H54 (cell line): Measurements from ENCODE around the gene ARHGEF11.

Source experiments
- DNase-seq: peaks from one replicate; pipeline ENCODE4 v3.0.0; 2011; ENCODE audit warnings: low spot score, mixed read lengths; ENCODE audit not compliant: insufficient read length
- FAIRE-seq: peaks from 3 replicates; lab custom pipeline; 2011; peaks lifted over from hg19 to GRCh38; lab: Jason Lieb, UNC
- POLR2A ChIP-seq: IDR thresholded peaks from 2 replicates; pipeline ENCODE4 v1.6.1; 2011; ENCODE audit warnings: low read depth, mild to moderate bottlenecking, low read length

The ARHGEF11 gene

GRCh38 chr1:156999596-157000320 lies 45.8 kb downstream of the ARHGEF11 start:
- FAIRE-seq: no peak
- no peak for DNase-seq
- TF ChIP-seq POLR2A: no peak

- TF ChIP-seq POLR2A: no peak
- no peak for DNase-seq
- FAIRE-seq: no peak
Measured at GRCh38 chr1:156998840-156999500, 46.6 kb downstream of the ARHGEF11 start.

DNA sequence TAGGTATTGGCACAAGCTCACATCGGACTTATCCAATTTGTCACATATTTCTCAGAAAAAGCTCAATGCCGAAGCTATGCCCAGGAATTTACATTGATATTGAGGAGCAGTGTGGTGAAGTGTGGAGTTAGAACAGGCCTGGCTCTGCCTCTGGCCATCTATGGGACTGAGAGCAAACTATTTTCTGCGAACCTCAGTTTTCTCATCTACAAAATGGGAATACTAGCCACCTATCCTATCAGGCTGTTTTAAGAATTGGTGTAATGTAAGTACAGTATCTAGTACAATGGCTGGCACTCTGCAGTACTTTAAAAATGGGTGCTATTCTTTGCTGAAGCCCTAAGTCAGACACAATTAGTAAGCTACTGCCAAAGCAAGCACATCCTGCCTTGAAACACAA lies 47.2 kb downstream of the ARHGEF11 start:
- DNase-seq (no peak), FAIRE-seq (no peak)
- TF ChIP-seq POLR2A: no peak

DNA sequence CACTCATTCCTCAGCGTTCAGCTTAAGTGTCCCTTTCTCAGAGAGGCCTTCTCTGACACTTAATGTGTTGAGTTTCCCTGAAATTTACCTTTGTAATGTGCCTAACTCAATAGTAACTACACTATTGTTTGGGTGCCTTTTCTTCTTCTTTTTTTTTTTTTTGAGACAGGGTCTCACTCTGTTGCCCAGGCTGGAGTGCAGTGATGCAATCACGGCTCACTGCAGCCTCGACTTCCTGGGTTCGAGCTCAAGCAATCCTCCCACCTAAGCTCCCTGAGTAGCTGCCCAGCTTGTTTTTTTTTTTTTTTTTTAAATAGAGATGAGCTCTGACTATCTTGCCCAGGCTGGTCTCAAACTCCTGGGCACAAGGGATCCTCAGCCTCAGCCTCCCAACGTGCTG lies 50.1 kb downstream of the ARHGEF11 start:
- DNase-seq (no peak), FAIRE-seq (no peak)
- no peak for TF ChIP-seq POLR2A

- TF ChIP-seq POLR2A: no peak
- DNase-seq (no peak), FAIRE-seq (no peak)
Measured at GRCh38 chr1:156994277-156994676, 51.3 kb downstream of the ARHGEF11 start.

- FAIRE-seq (no peak), DNase-seq (no peak)
- no peak for TF ChIP-seq POLR2A
Measured at GRCh38 chr1:156993426-156994147, 52.0 kb downstream of the ARHGEF11 start.

DNA sequence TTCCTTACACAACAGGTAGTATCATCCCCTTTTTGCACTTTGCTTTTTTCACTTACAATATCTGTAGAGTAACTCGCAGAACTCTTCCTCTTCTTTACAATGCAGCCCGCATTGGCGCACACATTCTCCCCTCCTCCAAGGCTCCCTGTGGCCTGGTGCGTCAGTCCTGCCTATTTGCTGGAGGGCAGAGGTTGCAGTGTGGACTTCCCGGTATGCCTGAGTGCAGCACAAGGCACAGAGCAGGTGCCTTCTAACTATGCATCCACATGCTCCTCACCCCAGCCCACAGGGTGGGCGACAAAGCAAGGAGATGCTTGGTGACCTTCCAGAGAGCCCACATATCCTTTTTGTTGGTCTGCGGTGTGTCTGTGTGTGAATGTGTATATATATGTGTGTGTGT lies 53.3 kb downstream of the ARHGEF11 start:
- TF ChIP-seq POLR2A: no peak
- FAIRE-seq (no peak), DNase-seq (no peak)

DNA sequence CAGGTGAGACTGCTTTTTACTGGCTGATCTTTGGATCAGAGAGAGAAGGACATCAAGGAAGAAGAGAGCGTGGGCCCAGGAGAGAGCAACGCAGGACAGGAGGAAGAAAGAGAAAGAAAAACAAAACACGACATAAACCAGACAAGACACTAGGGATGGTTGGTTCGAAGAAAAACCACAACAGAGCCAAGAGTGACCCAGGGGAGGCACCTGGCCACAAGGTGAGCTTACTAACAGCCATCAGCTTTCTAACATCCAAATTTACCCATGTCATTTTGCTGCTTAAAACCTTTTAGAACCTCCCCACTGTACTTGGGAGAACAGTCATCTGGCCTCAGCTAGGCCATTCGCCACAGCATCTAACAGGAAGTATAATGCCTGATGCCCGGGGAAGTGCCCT lies 57.8 kb downstream of the ARHGEF11 start:
- DNase-seq (no peak), FAIRE-seq (no peak)
- no peak for TF ChIP-seq POLR2A

- DNase-seq (no peak), FAIRE-seq (no peak)
Measured at GRCh38 chr1:156980551-156980950, 65.0 kb downstream of the ARHGEF11 start.

GRCh38 chr1:156975084-156975483 lies 70.5 kb downstream of the ARHGEF11 start:
- DNase-seq: no peak
- no peak for TF ChIP-seq POLR2A
- FAIRE-seq: no peak

More at GRCh38 chr1:156980551-156980950, 65.0 kb downstream of the ARHGEF11 start:
- no peak for TF ChIP-seq POLR2A

- DNase-seq (no peak), FAIRE-seq (no peak)
- TF ChIP-seq POLR2A: no peak
Measured at GRCh38 chr1:156973417-156973816, 72.1 kb downstream of the ARHGEF11 start.

DNA sequence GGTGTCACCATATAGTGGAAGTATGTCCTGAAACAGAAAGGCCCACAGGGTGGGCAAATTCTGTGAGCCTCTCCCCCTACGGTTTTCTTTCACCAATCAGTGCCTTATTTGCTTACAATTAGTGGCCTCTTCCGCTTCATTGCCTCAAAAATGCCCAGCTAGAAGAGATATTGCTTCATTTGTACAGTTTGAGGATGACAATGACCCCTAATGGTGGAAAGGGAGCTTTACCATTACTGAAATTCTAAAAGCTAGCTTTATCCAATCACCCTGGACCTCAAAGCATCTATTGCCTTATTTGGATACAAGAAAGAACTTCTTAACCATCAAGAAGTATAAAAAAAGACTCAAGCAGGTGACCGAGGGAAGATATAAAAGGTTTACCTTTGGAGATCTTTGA lies 75.5 kb downstream of the ARHGEF11 start:
- no peak for DNase-seq
- no peak for TF ChIP-seq POLR2A
- no peak for FAIRE-seq

DNA sequence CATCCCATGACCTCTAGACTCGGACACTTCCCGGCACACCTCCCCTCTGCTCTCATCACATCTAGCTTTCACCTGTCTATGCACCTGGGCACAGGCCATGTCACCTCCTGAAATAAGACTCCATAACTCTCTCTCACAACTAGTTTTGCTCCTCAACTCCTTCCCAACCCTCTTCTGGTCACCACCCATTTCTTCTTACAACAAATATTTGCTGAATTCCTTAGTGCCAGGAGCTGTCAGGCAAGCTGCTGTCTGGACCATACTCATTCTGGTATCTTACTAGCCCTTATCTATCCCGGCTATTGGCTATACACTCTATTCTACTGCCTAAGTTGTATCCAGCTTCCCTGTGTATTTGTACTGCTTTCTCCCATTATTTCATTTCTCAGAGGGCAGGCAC lies 76.0 kb downstream of the ARHGEF11 start:
- DNase-seq: no peak
- FAIRE-seq: no peak
- TF ChIP-seq POLR2A: no peak

GRCh38 chr1:156964441-156964840 lies 81.1 kb downstream of the ARHGEF11 start:
- FAIRE-seq (no peak), DNase-seq (no peak)
- no peak for TF ChIP-seq POLR2A
